SK-N-SH treated with all-trans-retinoic acid at 6 μM for 48 hours (cell line): Measurements from ENCODE around the gene CBFA2T3.

Source experiments
- ATAC-seq: fragments of 200-7000 bp; cut with Tn5 transposase; 3 replicates; pipeline ENCODE4 v1.9.1; 2020; ENCODE audit warnings: mild to moderate bottlenecking, moderate library complexity
- ARNTL ChIP-seq: fragments of 450-650 bp; formaldehyde crosslinking; IDR thresholded peaks from 2 replicates; pipeline ENCODE4 v1.5.0; 2020; ENCODE audit warnings: low read depth, mild to moderate bottlenecking, moderate library complexity, borderline replicate concordance
- BACH2 ChIP-seq: fragments of 250-450 bp; sonication (Bioruptor Pico); IDR thresholded peaks from 2 replicates; pipeline ENCODE4 v1.9.0; 2021; ENCODE audit warnings: mild to moderate bottlenecking, borderline replicate concordance
- CSDC2 ChIP-seq: fragments of 250-450 bp; sonication (Bioruptor Pico); IDR thresholded peaks from 2 replicates; pipeline ENCODE4 v1.5.0; 2020; ENCODE audit warnings: mild to moderate bottlenecking, moderate library complexity
- ESRRG ChIP-seq: fragments of 250-450 bp; sonication (Bioruptor Pico); IDR thresholded peaks from 2 replicates; pipeline ENCODE4 v1.6.1; 2021; ENCODE audit warnings: mild to moderate bottlenecking
- GLIS3 ChIP-seq: fragments of 250-450 bp; sonication (Bioruptor Pico); IDR thresholded peaks from 2 replicates; pipeline ENCODE4 v1.5.0; 2020; ENCODE audit warnings: mild to moderate bottlenecking, moderate library complexity
- OSR1 ChIP-seq: fragments of 250-450 bp; sonication (Bioruptor Pico); IDR thresholded peaks from 2 replicates; pipeline ENCODE4 v1.8.0; 2022; ENCODE audit warnings: moderate library complexity, mild to moderate bottlenecking, inconsistent platforms
- PPARA ChIP-seq: fragments of 250-450 bp; sonication (Bioruptor Pico); IDR thresholded peaks from 2 replicates; pipeline ENCODE4 v1.5.0; 2020; ENCODE audit warnings: mild to moderate bottlenecking, borderline replicate concordance
- RARB ChIP-seq: fragments of 250-450 bp; sonication (Bioruptor Pico); IDR thresholded peaks from 2 replicates; pipeline ENCODE4 v1.8.0; 2021; ENCODE audit warnings: mild to moderate bottlenecking, moderate library complexity
- TOX ChIP-seq: fragments of 250-450 bp; sonication (Bioruptor Pico); IDR thresholded peaks from 2 replicates; pipeline ENCODE4 v1.8.0; 2021; ENCODE audit warnings: mild to moderate bottlenecking, moderate library complexity, borderline replicate concordance
- ZC3H10 ChIP-seq: fragments of 250-450 bp; sonication (Bioruptor Pico); IDR thresholded peaks from 2 replicates; pipeline ENCODE4 v1.5.1; 2021; ENCODE audit warnings: mild to moderate bottlenecking, moderate library complexity
- ZFP3 ChIP-seq: fragments of 250-450 bp; sonication (Bioruptor Pico); IDR thresholded peaks from 2 replicates; pipeline ENCODE4 v1.5.0; 2020; ENCODE audit warnings: mild to moderate bottlenecking, moderate library complexity
- ZFP30 ChIP-seq: fragments of 450-650 bp; formaldehyde crosslinking; IDR thresholded peaks from 2 replicates; pipeline ENCODE4 v1.5.0; 2022; ENCODE audit warnings: mild to moderate bottlenecking, moderate library complexity
- ZNF565 ChIP-seq: fragments of 450-650 bp; formaldehyde crosslinking; conservative IDR thresholded peaks from 2 replicates; pipeline ENCODE4 v1.5.0; 2020; ENCODE audit warnings: low read depth, mild to moderate bottlenecking, moderate library complexity
- ZNF70 ChIP-seq: fragments of 450-650 bp; formaldehyde crosslinking; IDR thresholded peaks from 2 replicates; pipeline ENCODE4 v1.5.0; 2020; ENCODE audit warnings: mild to moderate bottlenecking, moderate library complexity
- ZNF8 ChIP-seq: fragments of 450-650 bp; formaldehyde crosslinking; IDR thresholded peaks from 2 replicates; pipeline ENCODE4 v1.5.0; 2020; ENCODE audit warnings: mild to moderate bottlenecking, moderate library complexity
- TF ChIP-seq, protein P1 (sequence below): fragments of 250-450 bp; sonication (Bioruptor Pico); IDR thresholded peaks from 2 replicates; pipeline ENCODE4 v1.5.0; 2020; ENCODE audit warnings: mild to moderate bottlenecking, moderate library complexity
- TF ChIP-seq, protein P2 (sequence below): fragments of 250-450 bp; sonication (Bioruptor Pico); IDR thresholded peaks from 2 replicates; pipeline ENCODE4 v1.5.1; 2020; ENCODE audit warnings: low read depth, mild to moderate bottlenecking, moderate library complexity
- TF ChIP-seq, protein P3 (sequence below): fragments of 250-450 bp; sonication (Bioruptor Pico); IDR thresholded peaks from 2 replicates; pipeline ENCODE4 v1.5.1; 2021; ENCODE audit warnings: mild to moderate bottlenecking, moderate library complexity
- TF ChIP-seq, protein P4 (sequence below): fragments of 250-450 bp; sonication (Bioruptor Pico); IDR thresholded peaks from 2 replicates; pipeline ENCODE4 v1.8.0; 2021; ENCODE audit warnings: low read depth, mild to moderate bottlenecking, moderate library complexity, borderline replicate concordance

Gene CBFA2T3

DNA sequence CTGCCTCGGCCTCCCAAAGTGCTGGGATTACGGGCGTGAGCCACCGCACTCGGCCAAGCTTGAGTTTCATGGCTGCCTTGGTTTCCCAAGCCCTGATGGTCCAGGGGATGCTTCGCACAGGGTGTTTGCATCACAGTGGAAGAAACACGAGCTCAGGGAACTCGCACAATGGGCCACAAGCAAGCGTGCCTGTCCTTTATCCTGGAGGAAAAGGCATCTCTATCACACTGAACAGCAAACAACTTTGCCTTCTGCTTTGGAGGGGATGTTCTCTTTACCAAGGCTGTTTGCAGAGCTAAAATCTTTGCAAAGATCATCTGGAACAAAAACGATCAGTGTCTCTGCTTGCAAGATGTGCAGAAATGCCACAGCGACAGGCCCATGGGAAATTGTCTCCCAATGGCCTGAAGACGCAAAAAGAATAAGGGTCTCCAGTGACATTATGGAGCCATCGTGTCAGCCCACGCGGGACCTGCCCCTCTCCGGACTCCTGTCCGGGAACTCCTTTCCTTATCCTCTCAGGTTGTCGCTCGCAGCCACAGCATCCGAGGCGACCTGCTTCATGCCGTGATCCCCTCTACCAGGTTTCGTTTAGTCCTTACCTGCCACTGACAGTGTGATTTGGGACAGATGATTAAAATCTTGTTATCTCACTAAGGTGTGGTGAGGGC is 44.1 kb upstream of the CBFA2T3 start (continued):
- TF ChIP-seq, protein P1, sequence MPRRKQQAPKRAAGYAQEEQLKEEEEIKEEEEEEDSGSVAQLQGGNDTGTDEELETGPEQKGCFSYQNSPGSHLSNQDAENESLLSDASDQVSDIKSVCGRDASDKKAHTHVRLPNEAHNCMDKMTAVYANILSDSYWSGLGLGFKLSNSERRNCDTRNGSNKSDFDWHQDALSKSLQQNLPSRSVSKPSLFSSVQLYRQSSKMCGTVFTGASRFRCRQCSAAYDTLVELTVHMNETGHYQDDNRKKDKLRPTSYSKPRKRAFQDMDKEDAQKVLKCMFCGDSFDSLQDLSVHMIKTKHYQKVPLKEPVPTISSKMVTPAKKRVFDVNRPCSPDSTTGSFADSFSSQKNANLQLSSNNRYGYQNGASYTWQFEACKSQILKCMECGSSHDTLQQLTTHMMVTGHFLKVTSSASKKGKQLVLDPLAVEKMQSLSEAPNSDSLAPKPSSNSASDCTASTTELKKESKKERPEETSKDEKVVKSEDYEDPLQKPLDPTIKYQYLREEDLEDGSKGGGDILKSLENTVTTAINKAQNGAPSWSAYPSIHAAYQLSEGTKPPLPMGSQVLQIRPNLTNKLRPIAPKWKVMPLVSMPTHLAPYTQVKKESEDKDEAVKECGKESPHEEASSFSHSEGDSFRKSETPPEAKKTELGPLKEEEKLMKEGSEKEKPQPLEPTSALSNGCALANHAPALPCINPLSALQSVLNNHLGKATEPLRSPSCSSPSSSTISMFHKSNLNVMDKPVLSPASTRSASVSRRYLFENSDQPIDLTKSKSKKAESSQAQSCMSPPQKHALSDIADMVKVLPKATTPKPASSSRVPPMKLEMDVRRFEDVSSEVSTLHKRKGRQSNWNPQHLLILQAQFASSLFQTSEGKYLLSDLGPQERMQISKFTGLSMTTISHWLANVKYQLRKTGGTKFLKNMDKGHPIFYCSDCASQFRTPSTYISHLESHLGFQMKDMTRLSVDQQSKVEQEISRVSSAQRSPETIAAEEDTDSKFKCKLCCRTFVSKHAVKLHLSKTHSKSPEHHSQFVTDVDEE: no peak
- TF ChIP-seq, protein P2, sequence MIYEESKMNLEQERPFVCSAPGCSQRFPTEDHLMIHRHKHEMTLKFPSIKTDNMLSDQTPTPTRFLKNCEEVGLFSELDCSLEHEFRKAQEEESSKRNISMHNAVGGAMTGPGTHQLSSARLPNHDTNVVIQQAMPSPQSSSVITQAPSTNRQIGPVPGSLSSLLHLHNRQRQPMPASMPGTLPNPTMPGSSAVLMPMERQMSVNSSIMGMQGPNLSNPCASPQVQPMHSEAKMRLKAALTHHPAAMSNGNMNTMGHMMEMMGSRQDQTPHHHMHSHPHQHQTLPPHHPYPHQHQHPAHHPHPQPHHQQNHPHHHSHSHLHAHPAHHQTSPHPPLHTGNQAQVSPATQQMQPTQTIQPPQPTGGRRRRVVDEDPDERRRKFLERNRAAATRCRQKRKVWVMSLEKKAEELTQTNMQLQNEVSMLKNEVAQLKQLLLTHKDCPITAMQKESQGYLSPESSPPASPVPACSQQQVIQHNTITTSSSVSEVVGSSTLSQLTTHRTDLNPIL (CRISPR knock-in tag): no peak
- TF ChIP-seq CSDC2 (no peak), PPARA (CRISPR knock-in tag) (no peak), ZNF565 (CRISPR knock-in tag) (no peak), ZFP3 (CRISPR knock-in tag) (no peak), GLIS3 (no peak), ARNTL (CRISPR knock-in tag) (no peak), ZNF8 (CRISPR knock-in tag) (no peak)

DNA sequence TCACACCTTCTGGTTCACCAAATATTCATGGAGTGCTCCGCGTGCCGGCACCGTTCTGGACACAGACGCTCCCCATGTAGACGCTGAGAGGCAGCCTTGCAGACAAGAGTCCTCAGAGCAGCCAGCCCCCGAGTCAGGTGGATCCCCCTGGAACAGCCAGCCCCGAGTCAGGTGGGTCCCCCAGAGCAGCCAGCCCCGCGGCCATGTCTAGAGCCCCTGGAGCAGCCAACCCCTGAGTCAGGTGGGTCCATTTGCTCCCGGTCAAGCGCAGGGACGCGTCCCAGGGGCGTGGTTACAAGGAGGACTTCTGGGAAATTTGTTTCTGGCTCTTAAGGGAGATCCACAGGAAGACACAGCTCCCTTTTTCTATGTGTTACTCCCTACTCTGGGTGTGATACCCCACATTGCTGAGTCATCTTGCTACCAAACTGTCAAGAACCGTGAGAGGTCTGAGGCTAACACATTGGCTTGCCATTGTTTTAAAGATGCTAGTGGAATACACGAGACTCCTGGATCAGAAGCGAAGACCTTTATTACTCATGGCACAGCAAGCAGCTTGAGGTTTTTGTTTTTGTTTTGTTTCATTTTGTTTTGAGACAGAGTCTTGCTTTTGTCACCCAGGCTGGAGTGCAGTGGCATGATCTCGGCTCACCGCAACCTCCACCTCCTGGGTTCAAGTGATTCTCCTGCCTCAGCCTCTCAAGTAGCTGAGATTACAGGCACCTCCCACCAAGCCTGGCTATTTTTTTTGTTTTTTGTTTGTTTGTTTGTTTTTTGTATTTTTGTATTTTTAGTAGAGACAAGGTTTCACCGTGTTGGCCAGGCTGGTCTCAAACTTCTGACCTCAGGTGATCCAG is 43.3 kb upstream of the CBFA2T3 start:
- no peak for ATAC-seq
- TF ChIP-seq ESRRG (CRISPR knock-in tag) (no peak), RARB (CRISPR knock-in tag) (no peak), ARNTL (CRISPR knock-in tag) (no peak), OSR1 (CRISPR knock-in tag) (no peak), TOX (CRISPR knock-in tag) (no peak), ZNF8 (CRISPR knock-in tag) (no peak)
- TF ChIP-seq, protein P3, sequence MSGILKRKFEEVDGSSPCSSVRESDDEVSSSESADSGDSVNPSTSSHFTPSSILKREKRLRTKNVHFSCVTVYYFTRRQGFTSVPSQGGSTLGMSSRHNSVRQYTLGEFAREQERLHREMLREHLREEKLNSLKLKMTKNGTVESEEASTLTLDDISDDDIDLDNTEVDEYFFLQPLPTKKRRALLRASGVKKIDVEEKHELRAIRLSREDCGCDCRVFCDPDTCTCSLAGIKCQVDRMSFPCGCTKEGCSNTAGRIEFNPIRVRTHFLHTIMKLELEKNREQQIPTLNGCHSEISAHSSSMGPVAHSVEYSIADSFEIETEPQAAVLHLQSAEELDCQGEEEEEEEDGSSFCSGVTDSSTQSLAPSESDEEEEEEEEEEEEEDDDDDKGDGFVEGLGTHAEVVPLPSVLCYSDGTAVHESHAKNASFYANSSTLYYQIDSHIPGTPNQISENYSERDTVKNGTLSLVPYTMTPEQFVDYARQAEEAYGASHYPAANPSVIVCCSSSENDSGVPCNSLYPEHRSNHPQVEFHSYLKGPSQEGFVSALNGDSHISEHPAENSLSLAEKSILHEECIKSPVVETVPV: no peak
- TF ChIP-seq, protein P2 (CRISPR knock-in tag): no peak

DNA sequence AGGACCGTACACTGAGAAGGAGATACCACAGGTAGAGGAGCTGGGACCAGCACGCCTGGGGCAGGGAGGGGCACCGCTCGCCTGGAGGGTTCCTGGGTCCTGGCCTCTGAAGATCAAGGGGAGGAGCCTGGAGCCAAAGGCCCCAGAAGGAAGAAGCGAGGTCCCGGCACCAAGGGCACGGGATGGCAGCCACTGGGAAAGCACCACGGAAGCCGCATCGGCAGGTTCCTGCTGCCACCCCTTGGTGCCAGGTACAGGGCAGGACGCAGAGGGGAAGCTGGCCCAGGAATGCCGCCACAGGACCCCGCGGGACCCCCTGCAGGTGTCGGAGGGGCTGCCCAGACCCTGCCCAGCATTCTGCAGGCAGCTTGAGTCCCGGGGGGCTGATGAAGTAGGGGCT is 42.5 kb upstream of the CBFA2T3 start:
- no peak for ATAC-seq
- TF ChIP-seq ZFP30 (CRISPR knock-in tag): no peak
- no peak for TF ChIP-seq ESRRG (CRISPR knock-in tag)
- TF ChIP-seq, all 23 proteins: peak for 0

DNA sequence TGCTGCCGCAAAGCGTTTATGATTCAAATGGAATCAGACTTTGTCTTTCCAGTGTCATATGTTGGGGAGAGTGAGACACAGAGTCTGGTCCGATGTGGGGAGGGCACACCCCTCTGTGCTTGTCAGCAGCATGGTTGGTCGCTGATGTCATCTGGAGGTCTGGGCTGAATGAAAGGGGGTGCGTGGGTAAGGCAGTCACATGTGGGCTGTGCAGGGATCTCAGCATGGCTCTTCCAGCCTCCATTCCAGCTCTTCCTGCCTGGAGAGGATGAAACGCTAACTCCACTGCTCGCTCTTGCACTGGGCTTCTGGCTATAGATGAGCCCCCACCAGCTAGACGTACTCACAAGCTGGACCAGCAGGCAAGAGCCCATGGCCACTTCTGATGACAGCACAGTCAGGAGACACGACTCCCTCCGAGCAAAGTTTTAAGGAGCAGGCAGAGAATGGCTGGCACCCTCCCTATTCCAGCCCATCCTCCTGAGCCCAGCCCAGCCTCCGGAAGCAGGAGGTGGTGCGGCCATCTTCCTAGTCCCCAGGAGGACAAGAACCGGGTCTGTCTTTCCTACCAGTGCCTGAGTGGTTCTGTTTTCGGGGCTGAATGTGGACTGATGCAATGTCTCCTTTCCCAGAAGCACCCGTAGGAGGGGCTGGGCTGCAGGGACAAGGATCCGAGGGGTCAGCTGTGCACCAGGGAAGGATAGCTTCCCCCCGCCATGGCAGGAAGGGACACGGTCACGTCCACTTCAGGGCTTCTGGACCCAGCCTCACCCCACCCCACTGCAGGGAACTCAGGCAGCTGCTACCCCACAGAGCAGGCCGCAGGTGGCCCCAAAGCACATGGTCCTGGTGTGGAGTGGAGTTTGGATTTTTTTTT is 41.5 kb upstream of the CBFA2T3 start:
- ATAC-seq: no peak; the same call in 2 of the 3 replicates
- TF ChIP-seq PPARA (CRISPR knock-in tag) (no peak), ZC3H10 (CRISPR knock-in tag) (no peak), ESRRG (CRISPR knock-in tag) (no peak), ZNF70 (CRISPR knock-in tag) (no peak), CSDC2 (no peak), BACH2 (CRISPR knock-in tag) (no peak)
- TF ChIP-seq, protein P4, sequence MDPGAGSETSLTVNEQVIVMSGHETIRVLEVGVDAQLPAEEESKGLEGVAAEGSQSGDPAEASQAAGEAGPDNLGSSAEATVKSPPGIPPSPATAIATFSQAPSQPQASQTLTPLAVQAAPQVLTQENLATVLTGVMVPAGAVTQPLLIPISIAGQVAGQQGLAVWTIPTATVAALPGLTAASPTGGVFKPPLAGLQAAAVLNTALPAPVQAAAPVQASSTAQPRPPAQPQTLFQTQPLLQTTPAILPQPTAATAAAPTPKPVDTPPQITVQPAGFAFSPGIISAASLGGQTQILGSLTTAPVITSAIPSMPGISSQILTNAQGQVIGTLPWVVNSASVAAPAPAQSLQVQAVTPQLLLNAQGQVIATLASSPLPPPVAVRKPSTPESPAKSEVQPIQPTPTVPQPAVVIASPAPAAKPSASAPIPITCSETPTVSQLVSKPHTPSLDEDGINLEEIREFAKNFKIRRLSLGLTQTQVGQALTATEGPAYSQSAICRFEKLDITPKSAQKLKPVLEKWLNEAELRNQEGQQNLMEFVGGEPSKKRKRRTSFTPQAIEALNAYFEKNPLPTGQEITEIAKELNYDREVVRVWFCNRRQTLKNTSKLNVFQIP: no peak
- TF ChIP-seq, protein P2 (CRISPR knock-in tag): no peak
